Stimulated activated CD4-positive, alpha-beta T cell treated with anti-CD3 and anti-CD28 coated beads, TNF-alpha, amount 100 ng/mL, for 4 hours (primary cell): ENCODE data around the gene IL22RA1.

ENCODE experiments used
- DNase-seq, 3 experiments: peaks; one replicate each; pipeline ENCODE4 v3.0.0-alpha.2; 2020; ENCODE audit warnings: low read depth in 3 of 3

Gene IL22RA1

GRCh38 chr1:24098102-24098501 is 44.8 kb downstream of the IL22RA1 start:
- no peak for DNase-seq

- no peak for DNase-seq
Observed at GRCh38 chr1:24097663-24098062, 45.3 kb downstream of the IL22RA1 start.

GRCh38 chr1:24096739-24097103 is 46.2 kb downstream of the IL22RA1 start:
- DNase-seq, result no peak

- no peak for DNase-seq
Observed at GRCh38 chr1:24096009-24096738, 46.8 kb downstream of the IL22RA1 start.

- DNase-seq, result no peak
Observed at GRCh38 chr1:24095140-24095859, 47.6 kb downstream of the IL22RA1 start.

- DNase-seq, result no peak
Observed at GRCh38 chr1:24094554-24094953, 48.4 kb downstream of the IL22RA1 start.

- DNase-seq, result no peak
Observed at GRCh38 chr1:24093732-24094131, 49.2 kb downstream of the IL22RA1 start.

GRCh38 chr1:24092979-24093378 is 50.0 kb downstream of the IL22RA1 start:
- no peak for DNase-seq

- DNase-seq, result no peak
Observed at GRCh38 chr1:24091971-24092482, 50.9 kb downstream of the IL22RA1 start.

GRCh38 chr1:24090736-24091135 is 52.2 kb downstream of the IL22RA1 start:
- no peak for DNase-seq

GRCh38 chr1:24089743-24090555 is 53.0 kb downstream of the IL22RA1 start:
- DNase-seq, result no peak

- DNase-seq, result no peak
Observed at GRCh38 chr1:24089027-24089742, 53.8 kb downstream of the IL22RA1 start.

- no peak for DNase-seq
Observed at GRCh38 chr1:24086466-24086865, 56.5 kb downstream of the IL22RA1 start.

- no peak for DNase-seq
Observed at GRCh38 chr1:24085546-24085945, 57.4 kb downstream of the IL22RA1 start.

GRCh38 chr1:24085007-24085406 is 57.9 kb downstream of the IL22RA1 start:
- DNase-seq, result no peak

GRCh38 chr1:24084050-24084449 is 58.9 kb downstream of the IL22RA1 start:
- DNase-seq, result no peak

GRCh38 chr1:24082372-24082771 is 60.6 kb downstream of the IL22RA1 start:
- DNase-seq, result no peak

- no peak for DNase-seq
Observed at GRCh38 chr1:24081190-24081589, 61.8 kb downstream of the IL22RA1 start.

- no peak for DNase-seq
Observed at GRCh38 chr1:24080131-24080530, 62.8 kb downstream of the IL22RA1 start.

GRCh38 chr1:24077278-24077978 is 65.5 kb downstream of the IL22RA1 start:
- DNase-seq, result no peak

- no peak for DNase-seq
Observed at GRCh38 chr1:24075946-24076345, 67.0 kb downstream of the IL22RA1 start.
